AG04449 (cell line): ENCODE data around the gene FITM1.
A peak's percentile ranks its signal among the peaks of the same experiment; 100 is the strongest.

Source experiments
- CTCF ChIA-PET: fragments of 350-600 bp; formaldehyde crosslinking; extraction: SDS; loops from one replicate; lab custom pipeline; 2021; ENCODE audit warnings: antibody characterized with exemption; lab: Yijun Ruan, JAX
- POLR2A ChIA-PET: fragments of 400-600, 350-600 bp; formaldehyde crosslinking; extraction: SDS; loops from one replicate; lab custom pipeline; 2020; ENCODE audit warnings: antibody characterized with exemption, inconsistent platforms; lab: Yijun Ruan, JAX
- DNase-seq: peaks from one replicate; pipeline ENCODE4 v3.0.0-alpha.2; 2010; ENCODE audit warnings: low read depth, low spot score
- H3K4me3 ChIP-seq: 2 replicates; pipeline ENCODE4 v1.5.1; 2011; ENCODE audit warnings: low read depth, mild to moderate bottlenecking, control low read depth, low read length
- TF ChIP-seq, protein P1 (sequence below): IDR thresholded peaks from one replicate; pipeline ENCODE4 v1.5.1; 2011; ENCODE audit warnings: mild to moderate bottlenecking, moderate library complexity, low read length, control low read depth, inconsistent platforms; ENCODE audit not compliant: insufficient read depth; ENCODE audit errors: missing control alignments

Gene FITM1

DNA sequence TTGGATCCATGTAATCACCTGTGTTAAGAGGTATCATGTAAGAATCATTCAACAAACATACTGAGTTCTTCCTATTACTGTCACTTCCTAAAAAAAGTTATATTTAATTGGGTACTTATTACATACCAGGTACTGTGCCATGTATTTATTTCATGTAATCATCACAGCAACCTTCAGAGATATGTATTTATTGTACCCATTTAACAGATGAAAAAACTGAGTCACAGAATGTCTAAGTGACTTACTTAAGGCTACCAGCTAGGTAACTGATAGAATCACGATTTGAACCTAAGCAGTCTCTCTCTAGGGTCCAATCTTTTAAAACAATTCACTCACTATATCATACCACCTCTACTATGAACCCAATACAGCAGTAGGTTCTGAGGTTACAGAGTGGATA is 14.0 kb downstream of the FITM1 start:
- POLR2A ChIA-PET: no interaction called here
- H3K4me3 ChIP-seq: no peak overlapping the region
- CTCF ChIA-PET: interaction anchor here (1.1 to 4.4 kb wide), 3 partner anchors 17 to 73 kb away, joined by 3 to 22 read pairs (median 4); partner anchors contain the start of gene IRF9
- TF ChIP-seq, protein P1, sequence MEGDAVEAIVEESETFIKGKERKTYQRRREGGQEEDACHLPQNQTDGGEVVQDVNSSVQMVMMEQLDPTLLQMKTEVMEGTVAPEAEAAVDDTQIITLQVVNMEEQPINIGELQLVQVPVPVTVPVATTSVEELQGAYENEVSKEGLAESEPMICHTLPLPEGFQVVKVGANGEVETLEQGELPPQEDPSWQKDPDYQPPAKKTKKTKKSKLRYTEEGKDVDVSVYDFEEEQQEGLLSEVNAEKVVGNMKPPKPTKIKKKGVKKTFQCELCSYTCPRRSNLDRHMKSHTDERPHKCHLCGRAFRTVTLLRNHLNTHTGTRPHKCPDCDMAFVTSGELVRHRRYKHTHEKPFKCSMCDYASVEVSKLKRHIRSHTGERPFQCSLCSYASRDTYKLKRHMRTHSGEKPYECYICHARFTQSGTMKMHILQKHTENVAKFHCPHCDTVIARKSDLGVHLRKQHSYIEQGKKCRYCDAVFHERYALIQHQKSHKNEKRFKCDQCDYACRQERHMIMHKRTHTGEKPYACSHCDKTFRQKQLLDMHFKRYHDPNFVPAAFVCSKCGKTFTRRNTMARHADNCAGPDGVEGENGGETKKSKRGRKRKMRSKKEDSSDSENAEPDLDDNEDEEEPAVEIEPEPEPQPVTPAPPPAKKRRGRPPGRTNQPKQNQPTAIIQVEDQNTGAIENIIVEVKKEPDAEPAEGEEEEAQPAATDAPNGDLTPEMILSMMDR: no peak
- no peak for DNase-seq

- ChIA-PET CTCF (interaction anchor here (0.9 to 8.8 kb wide), 7 partner anchors 8 to 163 kb away, joined by 4 to 165 read pairs (median 11); partner anchors contain the start of genes CIDEB and IRF9), POLR2A (interaction anchor here (2.5 kb wide), 1 partner anchor 31 kb away, joined by 14 read pairs; the partner anchor contains the start of genes DCAF11 and NRL)
- peak overlapping the region; percentile 79 for H3K4me3 ChIP-seq
- TF ChIP-seq, protein P1: no peak
- no peak for DNase-seq
Observed at GRCh38 chr14:24145219-24145618, 14.8 kb downstream of the FITM1 start.

DNA sequence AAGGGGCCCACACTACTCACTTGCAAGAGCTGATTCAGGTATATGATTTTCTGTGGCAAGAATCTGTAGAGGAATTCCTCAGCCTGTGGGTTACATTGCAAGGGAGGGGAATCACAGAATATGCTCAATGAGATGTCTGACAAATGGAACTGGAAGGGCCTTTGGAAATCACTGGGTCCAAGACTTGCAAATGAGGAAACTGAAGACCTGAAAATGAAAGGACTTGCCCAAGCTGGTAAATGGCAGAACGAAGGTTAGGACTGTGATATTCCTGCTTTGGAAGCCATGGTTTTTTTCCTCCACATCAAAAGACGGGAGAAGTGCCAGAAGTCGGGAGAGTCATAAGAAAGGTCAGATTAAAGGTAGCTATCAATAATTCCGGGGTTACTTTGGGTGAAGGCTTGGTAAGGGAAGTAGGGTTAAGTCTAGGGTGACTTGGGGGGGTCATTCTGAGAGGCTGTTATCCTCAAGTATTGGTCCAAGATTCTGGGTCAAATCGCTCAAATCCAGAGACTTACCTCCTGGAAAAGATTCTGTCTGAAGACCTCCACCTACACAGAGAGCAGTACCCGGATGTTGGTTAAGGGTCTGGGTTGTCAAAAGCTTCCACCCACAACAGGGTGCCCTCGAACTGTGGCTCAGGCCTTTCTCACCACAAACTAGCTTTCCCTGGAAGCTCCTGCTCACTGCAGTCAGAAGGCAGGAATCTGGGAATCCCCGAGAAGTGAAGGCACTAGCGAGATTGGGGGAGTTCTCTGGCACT is 15.4 kb downstream of the FITM1 start:
- ChIA-PET CTCF (interaction anchor here (0.9 to 8.8 kb wide), 8 partner anchors 9 to 162 kb away, joined by 3 to 165 read pairs (median 11); partner anchors contain the start of genes CIDEB and IRF9), POLR2A (interaction anchor here (0.5 to 2.5 kb wide), 7 partner anchors 10 to 42 kb away, joined by 3 to 14 read pairs (median 5); partner anchors contain the start of genes DCAF11, IPO4, IRF9 and NRL)
- peak overlapping the region; percentile 79 for H3K4me3 ChIP-seq
- DNase-seq: no peak
- TF ChIP-seq, protein P1: no peak

DNA sequence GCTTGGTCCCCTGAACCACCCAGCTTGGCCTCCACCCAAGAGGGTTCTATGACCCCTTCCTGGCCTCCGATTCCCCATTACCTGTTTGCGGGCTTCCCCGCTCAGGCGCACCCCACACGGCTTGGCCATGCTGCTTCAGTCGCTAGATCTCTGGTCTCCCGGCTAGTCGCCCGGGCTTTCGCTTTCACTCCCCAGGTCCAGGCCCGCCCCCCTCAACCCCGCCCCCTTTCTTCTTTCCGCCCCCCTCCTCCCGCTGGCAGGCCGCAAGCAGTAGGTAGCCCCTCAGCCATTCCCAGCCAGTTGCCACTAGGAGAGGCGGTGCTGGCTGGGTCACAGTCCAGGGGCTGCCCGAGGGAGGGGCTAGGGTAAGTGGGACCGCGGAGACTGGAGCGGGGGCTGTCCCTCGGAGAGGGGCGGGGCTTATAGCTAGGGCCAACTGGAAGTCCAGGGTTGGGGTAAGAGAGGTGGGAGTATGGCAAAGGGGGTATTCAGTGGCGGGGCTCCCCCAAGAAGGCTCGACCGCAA is 16.1 kb downstream of the FITM1 start, which contains the start of gene PSME2:
Gene PSME2, minus strand, starts transcription at position 158 of the 525 bp plus-strand sequence. Its CDS starts 29 bp downstream, at position 129.
- ChIA-PET CTCF (interaction anchor here (0.9 to 8.8 kb wide), 9 partner anchors 9 to 164 kb away, joined by 3 to 165 read pairs (median 11); partner anchors contain the start of genes IRF9 and LTB4R2), POLR2A (interaction anchor here (0.5 to 2.5 kb wide), 11 partner anchors 9 to 79 kb away, joined by 3 to 14 read pairs (median 5); partner anchors contain the start of genes DCAF11, IPO4, IRF9 and NRL)
- DNase-seq: peak; percentile 76
- H3K4me3 ChIP-seq: peak within 1 kb of the TSS; percentile 92
- TF ChIP-seq, protein P1: no peak

DNA sequence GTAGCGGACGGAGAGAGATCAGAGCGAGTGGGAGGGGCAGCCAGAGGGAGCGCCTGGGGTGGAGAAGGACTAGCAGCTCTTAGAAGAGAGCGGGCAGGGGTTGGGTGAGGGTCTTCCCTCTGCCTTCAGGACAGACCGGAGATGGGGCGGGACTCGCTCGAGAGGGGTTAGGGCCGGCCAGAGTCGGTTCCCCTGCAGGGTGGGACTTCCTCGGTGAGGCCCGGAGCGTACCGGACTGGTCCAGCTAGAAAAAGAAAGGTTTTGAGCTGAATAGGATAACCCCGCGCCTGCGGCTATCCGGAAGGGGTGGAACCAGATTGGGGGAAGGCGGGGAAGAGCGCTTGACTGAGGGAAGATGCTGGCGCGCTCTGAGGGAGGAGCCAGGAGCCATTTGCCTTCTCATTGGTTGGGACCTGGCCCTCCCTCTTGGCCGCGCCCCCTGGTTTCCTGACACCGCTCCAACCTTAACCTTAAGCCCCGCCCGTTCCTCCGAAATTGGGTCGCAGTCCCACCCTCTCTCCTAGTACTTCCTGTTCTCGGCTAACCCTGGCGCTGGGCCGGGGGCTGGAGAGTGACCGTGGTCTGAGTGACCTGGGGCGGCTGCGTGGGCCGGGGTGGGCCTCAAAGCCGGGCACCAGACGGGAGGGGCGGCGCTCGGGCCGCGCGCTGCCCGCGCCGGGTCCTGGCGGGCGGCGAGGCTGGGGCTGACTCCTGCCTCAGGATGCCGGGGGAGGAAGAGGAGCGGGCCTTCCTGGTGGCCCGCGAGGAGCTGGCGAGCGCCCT is 16.7 kb downstream of the FITM1 start, which contains the start of gene RNF31:
Gene RNF31, plus strand, starts transcription at position 521 of the 783 bp plus-strand sequence. Its CDS starts 201 bp downstream, at position 722.
- peak; percentile 88 for DNase-seq
- POLR2A ChIA-PET: interaction anchor here (0.6 to 2.5 kb wide), 12 partner anchors 9 to 80 kb away, joined by 3 to 14 read pairs (median 4); partner anchors contain the start of genes DCAF11, IPO4, IRF9 and NRL
- TF ChIP-seq, protein P1: no peak
- peak within 1 kb of the TSS; percentile 92 for H3K4me3 ChIP-seq
- CTCF ChIA-PET: interaction anchor here (1.6 to 8.8 kb wide), 8 partner anchors 9 to 163 kb away, joined by 4 to 165 read pairs (median 11); partner anchors contain the start of genes IRF9 and LTB4R2
